GM12878 (cell line): ENCODE measurements around the gene INSYN2B. TPM values are rescaled to one million over a fixed set of nuclear protein-coding genes. Genes with fewer than 3 reads are reported as not detected.

Experiments
- ATF7 ChIP-seq: fragments of 450-650 bp; IDR thresholded peaks from 2 replicates; pipeline ENCODE4 v1.6.1; 2016; ENCODE audit warnings: low read depth, mild to moderate bottlenecking
- SP1 ChIP-seq: IDR thresholded peaks from one replicate; pipeline ENCODE4 v1.6.1; 2011; ENCODE audit warnings: low read depth, low read length
- microRNA counts: library from miRNA; unstranded; fragments of <30 nt; microRNA quantifications from one replicate; lab custom pipeline; 2016
- microRNA-seq: library from miRNA; unstranded; fragments of <30 nt; microRNA quantifications from one replicate; pipeline ENCODE4, GENCODE V29; 2018
- polyA plus RNA-seq, 11 experiments: library from polyadenylated mRNA; depleted of rRNA in 4 of 11; unstranded in 6 of 11; stranded (reverse) in 5 of 11; fragments of >200 nt; fragmentation: Nextera tagmentation in 4 of 11; fragmentation: Illumina TruSeq in 1 of 11; extraction: Ambion mirVana in 4 of 11; extraction: Trizol in 1 of 11; gene quantifications; 1 replicate in 1 of 11; 2 replicates in 10 of 11; pipeline versions ENCODE4 v1.2.1 to v1.2.3, GENCODE V29; 2011 to 2016; ENCODE audit warnings: inconsistent platforms in 2 of 11, missing spikeins in 2 of 11, low read depth in 1 of 11
- small RNA-seq: library from RNA; depleted of rRNA; stranded (forward); fragments of <200 nt; gene quantifications from one replicate; pipeline ENCODE3, GENCODE V24; 2014
- total RNA-seq, 4 experiments: library from RNA; depleted of rRNA in 3 of 4; stranded (reverse); fragments of >200 nt in 3 of 4; fragmentation: Illumina TruSeq in 1 of 4; extraction: Trizol in 1 of 4; gene quantifications; 2 replicates each; pipeline versions ENCODE4 v1.2.1 to v1.2.3, GENCODE V29; 2013 to 2021

INSYN2B gene
- total and polyA plus RNA-seq, 10 of the 15 experiments (the other 5 are each of a cell fraction or from before 2014, with no cell fraction given), result 0.05 to 0.27 (median 0.13) TPM; not detected in 7

DNA sequence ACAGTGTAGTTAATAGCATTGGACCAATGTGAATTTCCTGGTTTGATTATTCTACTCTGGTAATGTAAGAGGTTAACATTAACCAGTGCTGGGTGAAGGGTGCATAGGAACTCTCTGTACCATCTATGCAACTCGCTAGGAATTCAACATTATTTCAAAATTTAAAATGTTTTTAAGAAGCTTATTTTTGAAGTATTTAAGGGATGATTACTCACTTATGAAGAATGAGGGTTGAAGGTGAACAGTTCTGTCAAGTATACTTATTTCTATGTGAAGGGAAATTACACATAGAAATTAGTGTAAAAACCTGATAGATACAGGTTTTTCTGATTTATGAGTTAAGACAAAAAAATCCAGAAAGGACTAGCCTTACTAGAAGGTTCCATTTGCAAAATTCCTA lies 165.8 kb downstream of the INSYN2B start (continued):
- TF ChIP-seq SP1 (no peak), ATF7 (no peak)
- TF ChIP-seq, all 136 proteins: peak for 0

MicroRNA genes within 50 kb of the gene (microRNA counts, 767-probe panel; counts per million panel counts)
- 3,632 counts per million, percentile 93 among the panel's probes with 10 or more counts for microRNA hsa-miR-378e (lab: Ali Mortazavi, UCI)

Small RNA genes within 50 kb of the gene (microRNA-seq; reads per million reads assigned to microRNA genes)
- not detected for gene MIR378E

Small RNA genes within 50 kb of the gene (small RNA-seq; reads per million reads assigned to genes)
- not detected for gene MIR378E

Other genes with a start within 250 kb of the INSYN2B start
- not detected in 2 replicates for gene FOXI1, start 125.4 kb upstream of the INSYN2B start, total RNA-seq (2014; rRNA removed)
- gene FOXI1, start 125.4 kb upstream of the INSYN2B start, total RNA-seq (2014; rRNA removed; fragmentation: Illumina TruSeq; extraction: Trizol), result not detected in 2 replicates
- gene FOXI1, start 125.4 kb upstream of the INSYN2B start, total RNA-seq (2021), result not detected in 2 replicates
- gene FOXI1, start 125.4 kb upstream of the INSYN2B start, polyA plus RNA-seq (2011; rRNA removed), result not detected in 2 replicates
- gene FOXI1, start 125.4 kb upstream of the INSYN2B start, polyA plus RNA-seq (2014; fragmentation: Illumina TruSeq; extraction: Trizol), result not detected in 2 replicates
- gene FOXI1, start 125.4 kb upstream of the INSYN2B start, polyA plus RNA-seq (2014; fragmentation: Nextera tagmentation; extraction: Ambion mirVana), result not detected
- gene FOXI1, start 125.4 kb upstream of the INSYN2B start, polyA plus RNA-seq (2014; rRNA removed), result not detected in 2 replicates
- not detected for gene FOXI1, start 125.4 kb upstream of the INSYN2B start, polyA plus RNA-seq (2016; fragmentation: Nextera tagmentation; extraction: Ambion mirVana)